Measurements from ENCODE around the gene PPP2R2C.

The PPP2R2C gene

GRCh38 chr4:6287017-6287788 lies 185.2 kb downstream of the PPP2R2C start:
- Histone ChIP-seq H3K27ac (replicated peaks) (no peak overlapping the region), H3K4me3 (replicated peaks; ENCODE audit: insufficient read depth, low read length) (no peak overlapping the region), H3K27me3 (ENCODE audit: insufficient read depth, poor library complexity, severe bottlenecking) (no peaks in the 10 kb centered on the region)
- DNase-seq (ENCODE audit: low read depth in 1 of 2, low spot score in 1 of 2): no peak
- TF ChIP-seq POLR2AphosphoS5 (IDR thresholded peaks at IDR 0.05; ENCODE audit: low read depth): no peak
- TF ChIP-seq GABPA (IDR thresholded peaks at IDR 0.05; ENCODE audit: low read depth): no peak

- no peak for TF ChIP-seq POLR2AphosphoS5 (IDR thresholded peaks at IDR 0.05; ENCODE audit: low read depth)
- no peak for TF ChIP-seq CTCF (IDR thresholded peaks at IDR 0.05; ENCODE audit: insufficient read depth, low read length)
- no peak for TF ChIP-seq SPI1 (IDR thresholded peaks at IDR 0.05; ENCODE audit: borderline replicate concordance, low read depth)
- TF ChIP-seq REST (IDR thresholded peaks at IDR 0.05; ENCODE audit: insufficient replicate concordance, low read depth): no peak
- no peak for TF ChIP-seq GABPA (IDR thresholded peaks at IDR 0.05; ENCODE audit: low read depth)
- Histone ChIP-seq H3K27me3 (ENCODE audit: insufficient read depth, poor library complexity, severe bottlenecking) (no peaks in the 10 kb centered on the region), H3K4me3 (replicated peaks; ENCODE audit: insufficient read depth, low read length) (no peak overlapping the region), H3K27ac (replicated peaks) (no peak overlapping the region)
- DNase-seq (ENCODE audit: low read depth in 1 of 2, low spot score in 1 of 2): no peak
Measured at GRCh38 chr4:6283282-6283681, 189.1 kb downstream of the PPP2R2C start.

- Histone ChIP-seq H3K4me3 (replicated peaks; ENCODE audit: insufficient read depth, low read length) (no peak overlapping the region), H3K27me3 (ENCODE audit: insufficient read depth, poor library complexity, severe bottlenecking) (no peaks in the 10 kb centered on the region), H3K27ac (replicated peaks) (no peak overlapping the region)
- DNase-seq (ENCODE audit: low read depth in 1 of 2, low spot score in 1 of 2): no peak
- TF ChIP-seq CTCF (IDR thresholded peaks at IDR 0.05; ENCODE audit: insufficient read depth, low read length) (no peak), SPI1 (IDR thresholded peaks at IDR 0.05; ENCODE audit: borderline replicate concordance, low read depth) (no peak), GABPA (IDR thresholded peaks at IDR 0.05; ENCODE audit: low read depth) (no peak), REST (IDR thresholded peaks at IDR 0.05; ENCODE audit: insufficient replicate concordance, low read depth) (no peak), POLR2AphosphoS5 (IDR thresholded peaks at IDR 0.05; ENCODE audit: low read depth) (no peak)
Measured at GRCh38 chr4:6282314-6282771, 190.1 kb downstream of the PPP2R2C start.

- TF ChIP-seq CTCF (IDR thresholded peaks at IDR 0.05; ENCODE audit: insufficient read depth, low read length) (no peak), GABPA (IDR thresholded peaks at IDR 0.05; ENCODE audit: low read depth) (no peak), SPI1 (IDR thresholded peaks at IDR 0.05; ENCODE audit: borderline replicate concordance, low read depth) (no peak), POLR2AphosphoS5 (IDR thresholded peaks at IDR 0.05; ENCODE audit: low read depth) (no peak), REST (IDR thresholded peaks at IDR 0.05; ENCODE audit: insufficient replicate concordance, low read depth) (no peak)
- H3K27ac ChIP-seq (replicated peaks): no peak overlapping the region
Measured at GRCh38 chr4:6281436-6282313, 190.7 kb downstream of the PPP2R2C start.

More at GRCh38 chr4:6281436-6282313, 190.7 kb downstream of the PPP2R2C start:
- no peak for DNase-seq (ENCODE audit: low read depth in 1 of 2, low spot score in 1 of 2)
- Histone ChIP-seq H3K27me3 (ENCODE audit: insufficient read depth, poor library complexity, severe bottlenecking) (no peaks in the 10 kb centered on the region), H3K4me3 (replicated peaks; ENCODE audit: insufficient read depth, low read length) (no peak overlapping the region)

Measured in HL-60 (cell line).